GM19043 (cell line): ENCODE measurements around the gene MYO5A.
"Not testable (repeated sequence)": the region's sequence is repeated elsewhere in the genome, so short reads cannot be mapped to it uniquely, and the experiment has no call there.

Source experiments
- ATAC-seq: cut with Tn5 transposase; IDR thresholded peaks from one replicate; pipeline ENCODE4 v1.9.1; 2021; ENCODE audit warnings: low read depth; ENCODE audit not compliant: unreplicated experiment

The MYO5A gene

GRCh38 chr15:52509500-52510245, 19.0 kb downstream of the MYO5A start:
- no peak for ATAC-seq

- no peak for ATAC-seq
Measured at GRCh38 chr15:52506549-52506948, 22.1 kb downstream of the MYO5A start.

GRCh38 chr15:52505151-52505550, 23.5 kb downstream of the MYO5A start:
- no peak for ATAC-seq

GRCh38 chr15:52503788-52504496, 24.7 kb downstream of the MYO5A start:
- peak; percentile 72 for ATAC-seq

- no peak for ATAC-seq
Measured at GRCh38 chr15:52502608-52503007, 26.1 kb downstream of the MYO5A start.

- ATAC-seq: no peak
Measured at GRCh38 chr15:52499506-52499905, 29.2 kb downstream of the MYO5A start.

- ATAC-seq: no peak
Measured at GRCh38 chr15:52498706-52499105, 30.0 kb downstream of the MYO5A start.

GRCh38 chr15:52496776-52497470, 31.8 kb downstream of the MYO5A start:
- ATAC-seq: no peak

- ATAC-seq: no peak
Measured at GRCh38 chr15:52496175-52496574, 32.5 kb downstream of the MYO5A start.

GRCh38 chr15:52495125-52495524, 33.6 kb downstream of the MYO5A start:
- ATAC-seq: no peak

GRCh38 chr15:52493968-52494367, 34.7 kb downstream of the MYO5A start:
- ATAC-seq: no peak

- ATAC-seq: no peak
Measured at GRCh38 chr15:52492132-52492531, 36.5 kb downstream of the MYO5A start.

- ATAC-seq: no peak
Measured at GRCh38 chr15:52491472-52491871, 37.2 kb downstream of the MYO5A start.

GRCh38 chr15:52489430-52489829, 39.2 kb downstream of the MYO5A start:
- ATAC-seq: not testable (repeated sequence)

- ATAC-seq: no peak
Measured at GRCh38 chr15:52488830-52489229, 39.9 kb downstream of the MYO5A start.

- no peak for ATAC-seq
Measured at GRCh38 chr15:52486003-52486996, 42.4 kb downstream of the MYO5A start.

GRCh38 chr15:52485290-52485689, 43.4 kb downstream of the MYO5A start:
- ATAC-seq: no peak

GRCh38 chr15:52483707-52484106, 45.0 kb downstream of the MYO5A start:
- no peak for ATAC-seq

- ATAC-seq: peak; percentile 99
Measured at GRCh38 chr15:52481915-52482314, 46.8 kb downstream of the MYO5A start.

- no peak for ATAC-seq
Measured at GRCh38 chr15:52480990-52481389, 47.7 kb downstream of the MYO5A start.
